PFSK-1 (cell line): ENCODE data around the gene TMEM198.

Experiments used
- FOXP2 ChIP-seq: optimal IDR thresholded peaks from 2 replicates; pipeline ENCODE3; 2011; ENCODE audit warnings: borderline replicate concordance, control low read depth, inconsistent platforms; ENCODE audit not compliant: insufficient read depth; ENCODE audit errors: extremely low read length, extremely low read depth
- POLR2AphosphoS5 ChIP-seq: IDR thresholded peaks from 2 replicates; pipeline ENCODE4 v1.6.1; 2012; ENCODE audit warnings: low read depth, mild to moderate bottlenecking, control low read depth, low read length, moderate library complexity
- SIN3A ChIP-seq: IDR thresholded peaks from 2 replicates; pipeline ENCODE4 v1.6.1; 2012; ENCODE audit warnings: mild to moderate bottlenecking, low read length, moderate library complexity, borderline replicate concordance; ENCODE audit not compliant: insufficient read depth
- TAF1 ChIP-seq: IDR thresholded peaks from 2 replicates; pipeline ENCODE4 v1.6.1; 2012; ENCODE audit warnings: low read length, control low read depth, borderline replicate concordance; ENCODE audit not compliant: insufficient read depth
- TF ChIP-seq, protein P1 (sequence below), 2 experiments: IDR thresholded peaks; 2 replicates each; pipeline versions ENCODE4 v1.6.1 to v1.8.0; 2011 to 2012; ENCODE audit warnings: low read depth in 2 of 2, low read length in 2 of 2, control low read depth in 1 of 2, inconsistent platforms in 1 of 2, mild to moderate bottlenecking in 1 of 2, moderate library complexity in 1 of 2; ENCODE audit not compliant: insufficient read depth in 1 of 2

The TMEM198 gene

GRCh38 chr2:219522111-219523030 lies 21.5 kb upstream of the TMEM198 start:
- TF ChIP-seq, protein P1, sequence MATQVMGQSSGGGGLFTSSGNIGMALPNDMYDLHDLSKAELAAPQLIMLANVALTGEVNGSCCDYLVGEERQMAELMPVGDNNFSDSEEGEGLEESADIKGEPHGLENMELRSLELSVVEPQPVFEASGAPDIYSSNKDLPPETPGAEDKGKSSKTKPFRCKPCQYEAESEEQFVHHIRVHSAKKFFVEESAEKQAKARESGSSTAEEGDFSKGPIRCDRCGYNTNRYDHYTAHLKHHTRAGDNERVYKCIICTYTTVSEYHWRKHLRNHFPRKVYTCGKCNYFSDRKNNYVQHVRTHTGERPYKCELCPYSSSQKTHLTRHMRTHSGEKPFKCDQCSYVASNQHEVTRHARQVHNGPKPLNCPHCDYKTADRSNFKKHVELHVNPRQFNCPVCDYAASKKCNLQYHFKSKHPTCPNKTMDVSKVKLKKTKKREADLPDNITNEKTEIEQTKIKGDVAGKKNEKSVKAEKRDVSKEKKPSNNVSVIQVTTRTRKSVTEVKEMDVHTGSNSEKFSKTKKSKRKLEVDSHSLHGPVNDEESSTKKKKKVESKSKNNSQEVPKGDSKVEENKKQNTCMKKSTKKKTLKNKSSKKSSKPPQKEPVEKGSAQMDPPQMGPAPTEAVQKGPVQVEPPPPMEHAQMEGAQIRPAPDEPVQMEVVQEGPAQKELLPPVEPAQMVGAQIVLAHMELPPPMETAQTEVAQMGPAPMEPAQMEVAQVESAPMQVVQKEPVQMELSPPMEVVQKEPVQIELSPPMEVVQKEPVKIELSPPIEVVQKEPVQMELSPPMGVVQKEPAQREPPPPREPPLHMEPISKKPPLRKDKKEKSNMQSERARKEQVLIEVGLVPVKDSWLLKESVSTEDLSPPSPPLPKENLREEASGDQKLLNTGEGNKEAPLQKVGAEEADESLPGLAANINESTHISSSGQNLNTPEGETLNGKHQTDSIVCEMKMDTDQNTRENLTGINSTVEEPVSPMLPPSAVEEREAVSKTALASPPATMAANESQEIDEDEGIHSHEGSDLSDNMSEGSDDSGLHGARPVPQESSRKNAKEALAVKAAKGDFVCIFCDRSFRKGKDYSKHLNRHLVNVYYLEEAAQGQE (IDR thresholded peaks at IDR 0.05; ENCODE audit: insufficient read depth in 1 of 2, low read depth in 2 of 2, low read length in 2 of 2), result no peak
- no peak for TF ChIP-seq SIN3A
- TF ChIP-seq FOXP2, result no peak
- no peak for TF ChIP-seq TAF1
- TF ChIP-seq POLR2AphosphoS5, result no peak

GRCh38 chr2:219523031-219523671 lies 20.7 kb upstream of the TMEM198 start:
- TF ChIP-seq SIN3A (no peak), TAF1 (no peak), FOXP2 (no peak), POLR2AphosphoS5 (no peak)
- TF ChIP-seq, protein P1 (IDR thresholded peaks at IDR 0.05; ENCODE audit: insufficient read depth in 1 of 2, low read depth in 2 of 2, low read length in 2 of 2), result no peak

- TF ChIP-seq SIN3A (no peak), TAF1 (no peak), FOXP2 (no peak), POLR2AphosphoS5 (no peak)
- TF ChIP-seq, protein P1 (IDR thresholded peaks at IDR 0.05; ENCODE audit: insufficient read depth in 1 of 2, low read depth in 2 of 2, low read length in 2 of 2), result no peak
Measured at GRCh38 chr2:219524817-219525216, 19.0 kb upstream of the TMEM198 start.

DNA sequence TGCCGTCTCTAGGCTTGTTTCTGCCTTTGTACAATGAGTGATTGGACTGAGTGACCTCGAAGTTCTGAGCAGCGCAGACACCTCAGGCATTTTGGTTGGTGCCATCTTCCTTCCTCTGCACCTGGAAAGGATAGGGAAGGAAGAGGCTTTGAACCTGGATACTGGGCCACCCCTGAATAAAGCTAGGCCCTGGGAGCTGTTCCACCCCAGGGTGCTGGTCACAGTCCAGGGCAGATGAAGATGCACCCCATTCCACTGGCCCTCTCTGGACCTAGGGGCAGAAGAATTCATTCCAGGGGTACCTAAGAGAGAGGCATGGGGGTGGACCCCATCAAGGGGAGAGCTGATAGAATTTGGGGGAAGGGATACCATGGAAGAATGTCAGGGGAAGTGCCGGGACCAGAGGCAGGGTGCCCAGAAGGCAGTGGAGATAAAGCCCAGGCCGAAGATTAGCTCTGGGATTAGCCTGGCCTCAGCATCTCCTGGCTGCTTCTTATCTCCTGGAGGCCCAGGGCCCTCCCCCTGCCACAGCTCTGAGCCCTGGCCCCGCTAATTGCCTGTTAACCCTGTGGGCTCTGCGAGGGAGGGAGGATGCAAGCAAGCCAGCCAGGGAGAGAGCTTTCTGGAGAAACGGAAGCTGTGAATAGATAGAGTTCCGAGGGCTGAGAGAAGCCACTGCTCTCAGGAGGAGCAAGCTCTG lies 18.1 kb upstream of the TMEM198 start:
- no peak for TF ChIP-seq FOXP2
- TF ChIP-seq TAF1, result no peak
- TF ChIP-seq, protein P1 (IDR thresholded peaks at IDR 0.05; ENCODE audit: insufficient read depth in 1 of 2, low read depth in 2 of 2, low read length in 2 of 2), result no peak; a peak in 1 of 4 replicates
- no peak for TF ChIP-seq POLR2AphosphoS5
- no peak for TF ChIP-seq SIN3A
